HT-29 (cell line): ENCODE measurements around the gene STOML3. TPM values are rescaled to one million over a fixed set of nuclear protein-coding genes. Genes with fewer than 3 reads are reported as not detected.

ENCODE experiments used
- total RNA-seq: library from RNA; depleted of rRNA; stranded (reverse); fragments of >200 nt; shearing (Covaris generic); gene quantifications from 2 replicates; pipeline ENCODE4 v1.2.3, GENCODE V29; 2014; rRNA removed

STOML3 gene
- total RNA-seq, 1 experiment from 2014 or later: not detected

Other genes starting within 250 kb of the STOML3 start
- gene PROSER1, start 47.3 kb upstream of the STOML3 start, total RNA-seq: 29.7 and 34.4 TPM in 2 replicates
- 11.3 and 13.3 TPM in 2 replicates for gene NHLRC3, start 47.6 kb upstream of the STOML3 start, total RNA-seq